HCT116 (cell line): Measurements from ENCODE around the gene RNGTT. TPM values are rescaled to one million over a fixed set of nuclear protein-coding genes. Genes with fewer than 3 reads are reported as not detected.

Source experiments
- ATAC-seq: fragments of 200-7000 bp; cut with Tn5 transposase; 2 replicates; pipeline ENCODE4 v1.9.1; 2020; ENCODE audit warnings: mild to moderate bottlenecking, moderate library complexity
- BruUV-seq: library from RNA; stranded (reverse); fragments of 400-500 nt; replicated peaks from 2 replicates; lab custom pipeline; 2021; lab: Mats Ljungman, UMichigan
- CTCF ChIA-PET: fragments of 300-600 bp; sonication (Branson Sonifier 250); formaldehyde crosslinking; loops from one replicate; lab custom pipeline; 2021; ENCODE audit warnings: antibody characterized with exemption; lab: Charles Lee
- POLR2A ChIA-PET: fragments of 300-600, 350-600 bp; sonication (Branson Sonifier 250); formaldehyde crosslinking; loops from one replicate; lab custom pipeline; 2021; ENCODE audit warnings: antibody characterized with exemption; lab: Charles Lee
- RAD21 ChIA-PET, 2 experiments: fragments of 300-600 bp; sonication (Branson Sonifier 250); formaldehyde crosslinking; loops; one replicate each; lab custom pipeline; 2023; ENCODE audit warnings: low total read pairs in 2 of 2; ENCODE audit not compliant: uncharacterized antibody in 2 of 2, unreplicated experiment in 2 of 2, low non-redundant PET in 1 of 2; lab: Charles Lee
- DNase-seq: peaks from one replicate; pipeline ENCODE4 v3.0.0-alpha.2; 2010; ENCODE audit warnings: low read depth, low spot score
- H2AFZ ChIP-seq: fragments of 200-600 bp; shearing (Covaris generic), sonication (generic); 2 replicates; pipeline ENCODE4 v1.6.1; 2017; ENCODE audit warnings: low read depth, mixed run types, mixed read lengths, antibody characterized with exemption, low read length; ENCODE audit not compliant: poor library complexity, severe bottlenecking
- H3K27ac ChIP-seq: 2 replicates; pipeline ENCODE4 v1.5.1; 2012; ENCODE audit warnings: low read depth, low read length
- H3K27me3 ChIP-seq: fragments of 200-600 bp; sonication (generic); 2 replicates; pipeline ENCODE4 v1.6.1; 2016; ENCODE audit warnings: mixed run types, low read length, mixed read lengths; ENCODE audit not compliant: insufficient read depth
- H3K36me3 ChIP-seq, 2 experiments: fragments of 200-500 bp in 1 of 2; fragments of 200-600 bp in 1 of 2; sonication (Bioruptor generic) in 1 of 2; sonication (generic) in 1 of 2; 2 replicates each; pipeline versions ENCODE4 v1.5.1 to v1.6.1; 2014 to 2016; ENCODE audit warnings: low read length in 2 of 2, inconsistent platforms in 1 of 2, mixed read lengths in 1 of 2, mixed run types in 1 of 2; ENCODE audit not compliant: insufficient read depth in 2 of 2, control insufficient read depth in 1 of 2
- H3K4me1 ChIP-seq, 2 experiments: fragments of 200-600 bp in 1 of 2; sonication (generic) in 1 of 2; 2 replicates each; pipeline versions ENCODE4 v1.5.1 to v1.6.1; 2012 to 2017; ENCODE audit warnings: low read length in 2 of 2, inconsistent platforms in 1 of 2, mild to moderate bottlenecking in 1 of 2, mixed read lengths in 1 of 2, mixed run types in 1 of 2, moderate library complexity in 1 of 2; ENCODE audit not compliant: insufficient read depth in 2 of 2, control insufficient read depth in 1 of 2
- H3K4me2 ChIP-seq: fragments of 200-600 bp; sonication (generic); 2 replicates; pipeline ENCODE4 v1.6.1; 2017; ENCODE audit warnings: mixed run types, low read length, mixed read lengths
- H3K4me3 ChIP-seq, 2 experiments: fragments of 200-600 bp in 1 of 2; sonication (generic) in 1 of 2; replicated peaks in 1 of 2; 2 replicates each; pipeline ENCODE4 v1.5.1; 2011 to 2016; ENCODE audit warnings: low read length in 2 of 2, control low read depth in 1 of 2, low read depth in 1 of 2, mild to moderate bottlenecking in 1 of 2, mixed read lengths in 1 of 2, mixed run types in 1 of 2
- H3K79me2 ChIP-seq: fragments of 200-600 bp; sonication (generic); 2 replicates; pipeline ENCODE4 v1.6.1; 2017; ENCODE audit warnings: mild to moderate bottlenecking, mixed run types, low read length, moderate library complexity, mixed read lengths; ENCODE audit not compliant: insufficient read depth
- H3K9ac ChIP-seq: fragments of 200-600 bp; sonication (generic); 2 replicates; pipeline ENCODE4 v1.6.1; 2016; ENCODE audit warnings: low read length, mixed read lengths
- H3K9me2 ChIP-seq: fragments of 200-600 bp; sonication (generic), shearing (Covaris generic); 2 replicates; pipeline ENCODE4 v1.6.1; 2017; ENCODE audit warnings: mixed run types, mild to moderate bottlenecking, moderate library complexity; ENCODE audit not compliant: insufficient read depth
- H3K9me3 ChIP-seq, 2 experiments: fragments of 200-500 bp in 1 of 2; fragments of 200-600 bp in 1 of 2; sonication (Bioruptor generic) in 1 of 2; sonication (generic) in 1 of 2; 2 replicates each; pipeline ENCODE4 v1.6.1; 2014 to 2017; ENCODE audit warnings: low read length in 2 of 2, mixed read lengths in 2 of 2, inconsistent platforms in 1 of 2, low read depth in 1 of 2, mild to moderate bottlenecking in 1 of 2, mixed run types in 1 of 2, moderate library complexity in 1 of 2; ENCODE audit not compliant: control insufficient read depth in 1 of 2, insufficient read depth in 1 of 2
- H4K20me1 ChIP-seq: fragments of 200-600 bp; sonication (generic), shearing (Covaris generic); 2 replicates; pipeline ENCODE4 v1.6.1; 2017; ENCODE audit warnings: mixed run types, mild to moderate bottlenecking, moderate library complexity; ENCODE audit not compliant: insufficient read depth
- ATF3 ChIP-seq: IDR thresholded peaks from 2 replicates; pipeline ENCODE4 v1.6.1; 2012
- CBX3 ChIP-seq: IDR thresholded peaks from 2 replicates; pipeline ENCODE4 v1.6.1; 2012; ENCODE audit warnings: low read depth
- CEBPB ChIP-seq: IDR thresholded peaks from 2 replicates; pipeline ENCODE4 v1.6.1; 2012; ENCODE audit warnings: low read depth
- CTCF ChIP-seq, 3 experiments: fragments of 200-600 bp in 1 of 3; sonication (generic) in 1 of 3; IDR thresholded peaks in 2 of 3; conservative IDR thresholded peaks in 1 of 3; 2 replicates each; pipeline ENCODE4 v1.5.1; 2012 to 2017; ENCODE audit warnings: low read depth in 2 of 3, low read length in 2 of 3, antibody characterized with exemption in 1 of 3, borderline replicate concordance in 1 of 3, control low read depth in 1 of 3, mild to moderate bottlenecking in 1 of 3, mixed read lengths in 1 of 3, mixed run types in 1 of 3, moderate library complexity in 1 of 3; ENCODE audit not compliant: insufficient read depth in 1 of 3
- EGR1 ChIP-seq: IDR thresholded peaks from 2 replicates; pipeline ENCODE4 v1.6.1; 2012; ENCODE audit warnings: low read depth
- ELF1 ChIP-seq: IDR thresholded peaks from 2 replicates; pipeline ENCODE4 v1.6.1; 2012; ENCODE audit warnings: low read depth, borderline replicate concordance
- EZH2phosphoT487 ChIP-seq: fragments of 200-600 bp; IDR thresholded peaks from 2 replicates; pipeline ENCODE4 v1.6.1; 2018; ENCODE audit warnings: antibody characterized with exemption, borderline replicate concordance
- FOSL1 ChIP-seq: IDR thresholded peaks from 2 replicates; pipeline ENCODE4 v1.6.1; 2012; ENCODE audit warnings: low read depth
- JUND ChIP-seq: IDR thresholded peaks from 2 replicates; pipeline ENCODE4 v1.6.1; 2012
- MAX ChIP-seq: IDR thresholded peaks from 2 replicates; pipeline ENCODE4 v1.6.1; 2012
- POLR2A ChIP-seq: IDR thresholded peaks from 2 replicates; pipeline ENCODE4 v1.7.0; 2011; ENCODE audit warnings: borderline replicate concordance; ENCODE audit not compliant: insufficient read depth, insufficient read length; ENCODE audit errors: extremely low read depth
- POLR2AphosphoS5 ChIP-seq: IDR thresholded peaks from 2 replicates; pipeline ENCODE4 v1.6.1; 2011; ENCODE audit warnings: mild to moderate bottlenecking, low read depth, low read length, moderate library complexity
- RAD21 ChIP-seq: IDR thresholded peaks from 2 replicates; pipeline ENCODE4 v1.6.1; 2012; ENCODE audit warnings: low read depth, mild to moderate bottlenecking
- REST ChIP-seq: IDR thresholded peaks from 2 replicates; pipeline ENCODE4 v1.6.1; 2012; ENCODE audit warnings: low read depth
- SRF ChIP-seq: IDR thresholded peaks from 2 replicates; pipeline ENCODE4 v1.6.1; 2012; ENCODE audit warnings: low read depth
- TCF7L2 ChIP-seq: IDR thresholded peaks from 2 replicates; pipeline ENCODE4 v1.7.0; 2011; ENCODE audit warnings: borderline replicate concordance, inconsistent platforms; ENCODE audit not compliant: insufficient read depth, insufficient read length; ENCODE audit errors: extremely low read depth
- YY1 ChIP-seq: IDR thresholded peaks from 2 replicates; pipeline ENCODE4 v1.6.1; 2011; ENCODE audit warnings: low read length, low read depth, moderate library complexity, mild to moderate bottlenecking; ENCODE audit not compliant: insufficient replicate concordance; ENCODE audit errors: extremely low read depth
- ZFX ChIP-seq: fragments of 450-650 bp; IDR thresholded peaks from 2 replicates; pipeline ENCODE4 v1.6.1; 2017
- ZNF274 ChIP-seq: fragments of 200-500 bp; sonication (Bioruptor generic); IDR thresholded peaks from 2 replicates; pipeline ENCODE4 v1.6.1; 2014; ENCODE audit warnings: mild to moderate bottlenecking, low read depth, low read length, inconsistent platforms
- intact Hi-C: fragments of 100-400 bp; cut with micrococcal nuclease; formaldehyde crosslinking; loops from 2 replicates; pipeline ENCODE4 v1.10.0; 2022
- total RNA-seq: library from RNA; stranded (reverse); gene quantifications from one replicate; pipeline ENCODE4 v1.2.1, GENCODE V29; 2021; ENCODE audit not compliant: unreplicated experiment

The RNGTT gene
- total RNA-seq, 1 experiment from 2014 or later = 23.0 TPM

- POLR2A ChIA-PET = no interaction called here
- no TSS peak for BruUV-seq
- Histone ChIP-seq H2AFZ (no peak overlapping the region), H3K4me1 (no peaks in the 10 kb centered on the region), H4K20me1 (no peaks in the 10 kb centered on the region), H3K9ac (no peak overlapping the region), H3K4me3 (no peak overlapping the region), H3K9me3 (no peaks in the 10 kb centered on the region), H3K36me3 (no peaks in the 10 kb centered on the region), H3K9me2 (no peaks in the 10 kb centered on the region), H3K27ac (no peak overlapping the region), H3K27me3 (no peaks in the 10 kb centered on the region), H3K79me2 (no peaks in the 10 kb centered on the region)
- intact Hi-C loops = no loop called here
- CTCF ChIA-PET = no interaction called here
- no peak for ATAC-seq
- RAD21 ChIA-PET = no interaction called here
- no peak for TF ChIP-seq ELF1
- no peak for TF ChIP-seq EGR1
- TF ChIP-seq REST = no peak
- TF ChIP-seq JUND = no peak
- no peak for TF ChIP-seq EZH2phosphoT487
- TF ChIP-seq MAX = no peak
- TF ChIP-seq ATF3 = no peak
- no peak for TF ChIP-seq CEBPB
- TF ChIP-seq CBX3 = no peak
- TF ChIP-seq ZNF274 = no peak
- TF ChIP-seq YY1 = no peak
- TF ChIP-seq RAD21 = no peak
- no peak for TF ChIP-seq FOSL1
- no peak for TF ChIP-seq TCF7L2
- TF ChIP-seq POLR2A = no peak
- TF ChIP-seq POLR2AphosphoS5 = no peak
- no peak for TF ChIP-seq CTCF (IDR thresholded peaks at IDR 0.05 in 2 of 3, conservative IDR thresholded peaks at IDR 0.05 in 1 of 3; ENCODE audit: borderline replicate concordance in 1 of 3, insufficient read depth in 1 of 3, low read depth in 2 of 3, low read length in 2 of 3)
- TF ChIP-seq SRF = no peak
- TF ChIP-seq ZFX = no peak
- TF ChIP-seq, all 23 proteins: peak for 0
- no peak for DNase-seq
- no peak overlapping the region for H3K4me2 ChIP-seq
Observed at GRCh38 chr6:88677356-88677755, 286.1 kb downstream of the RNGTT start.
